ENCODE results near the gene MDH1B. TPM values are rescaled to one million over a fixed set of nuclear protein-coding genes. Genes with fewer than 3 reads are reported as not detected.

MDH1B gene
- total and polyA plus RNA-seq, 2 donors (not counting 1 experiment from before 2014, with no cell fraction given) = 0.73 to 0.99 TPM

- no peaks in the 10 kb centered on the region for H4K20me1 ChIP-seq (ENCODE audit: control insufficient read depth, extremely low read depth, insufficient read depth, low read length)
- H3K4me3 ChIP-seq (replicated peaks in 1 of 4; ENCODE audit: control extremely low read depth in 1 of 4, insufficient read depth in 1 of 4, low read depth in 3 of 4, low read length in 4 of 4) = peak overlapping the region; percentile 89 to 100 (median 95)
- H3K4me2 ChIP-seq (ENCODE audit: extremely low read depth, insufficient read depth, low read length) = peak overlapping the region; percentile 98
- H3K9ac ChIP-seq (ENCODE audit: insufficient read depth, low read length) = peak overlapping the region; percentile 96
- no peak overlapping the region for H2AFZ ChIP-seq (ENCODE audit: low read length)
- H3K4me1 ChIP-seq (ENCODE audit: control insufficient read depth, extremely low read depth, insufficient read depth, low read length) = no peaks in the 10 kb centered on the region
- no peaks in the 10 kb centered on the region for H3K9me3 ChIP-seq (ENCODE audit: control insufficient read depth, insufficient read depth, low read depth, low read length)
- TF ChIP-seq EZH2 (IDR thresholded peaks at IDR 0.05; ENCODE audit: low read length, missing control alignments) = no peak
- no peak for TF ChIP-seq CTCF (conservative IDR thresholded peaks at IDR 0.05 in 1 of 2, IDR thresholded peaks at IDR 0.05 in 1 of 2; ENCODE audit: low read depth in 1 of 2, low read length in 2 of 2)
- H3K27ac ChIP-seq (ENCODE audit: insufficient read depth, low read length) = peak overlapping the region; percentile 100
- DNase-seq (ENCODE audit: low read depth in 2 of 2) = no peak
- H3K27me3 ChIP-seq (ENCODE audit: control insufficient read depth, insufficient read depth, low read length) = peaks cover 2% of the 10 kb centered on the region
- no peaks in the 10 kb centered on the region for H3K36me3 ChIP-seq (ENCODE audit: control insufficient read depth, insufficient read depth, low read length)
- H3K79me2 ChIP-seq (ENCODE audit: control insufficient read depth, insufficient read depth, low read length) = peaks cover 27% of the 10 kb centered on the region
These were observed 1.2 kb upstream of the MDH1B start for GRCh38 chr2:206766057-206766930.

- H3K27ac ChIP-seq (ENCODE audit: insufficient read depth, low read length) = peak overlapping the region; percentile 100
- peaks cover 5% of the 10 kb centered on the region for H3K27me3 ChIP-seq (ENCODE audit: control insufficient read depth, insufficient read depth, low read length)
These were observed 371 bp downstream of the MDH1B start for GRCh38 chr2:206764673-206765241.

More at GRCh38 chr2:206764673-206765241, 371 bp downstream of the MDH1B start:
- Histone ChIP-seq H3K4me1 (ENCODE audit: control insufficient read depth, extremely low read depth, insufficient read depth, low read length) (no peaks in the 10 kb centered on the region), H3K79me2 (ENCODE audit: control insufficient read depth, insufficient read depth, low read length) (peaks cover 27% of the 10 kb centered on the region), H3K36me3 (ENCODE audit: control insufficient read depth, insufficient read depth, low read length) (no peaks in the 10 kb centered on the region), H3K9ac (ENCODE audit: insufficient read depth, low read length) (peak overlapping the region; percentile 96), H4K20me1 (ENCODE audit: control insufficient read depth, extremely low read depth, insufficient read depth, low read length) (no peaks in the 10 kb centered on the region), H3K9me3 (ENCODE audit: control insufficient read depth, insufficient read depth, low read depth, low read length) (no peaks in the 10 kb centered on the region), H3K4me2 (ENCODE audit: extremely low read depth, insufficient read depth, low read length) (peak overlapping the region; percentile 98), H3K4me3 (replicated peaks in 1 of 4; ENCODE audit: control extremely low read depth in 1 of 4, insufficient read depth in 1 of 4, low read depth in 3 of 4, low read length in 4 of 4) (peak overlapping the region; percentile 89 to 100 (median 95)), H2AFZ (ENCODE audit: low read length) (peak overlapping the region; percentile 100)
- DNase-seq (ENCODE audit: low read depth in 2 of 2) = no peak
- TF ChIP-seq CTCF (conservative IDR thresholded peaks at IDR 0.05 in 1 of 2, IDR thresholded peaks at IDR 0.05 in 1 of 2; ENCODE audit: low read depth in 1 of 2, low read length in 2 of 2) = no peak
- TF ChIP-seq EZH2 (IDR thresholded peaks at IDR 0.05; ENCODE audit: low read length, missing control alignments) = no peak

Measured in fibroblast of lung (primary cell).